ENCODE results near the gene ANGEL2. TPM values are rescaled to one million over a fixed set of nuclear protein-coding genes. Genes with fewer than 3 reads are reported as not detected.

Gene ANGEL2
- total and polyA plus RNA-seq, 2 of the 4 experiments (the other 2 are of a cell fraction), result 13.4 to 44.1 TPM

DNA sequence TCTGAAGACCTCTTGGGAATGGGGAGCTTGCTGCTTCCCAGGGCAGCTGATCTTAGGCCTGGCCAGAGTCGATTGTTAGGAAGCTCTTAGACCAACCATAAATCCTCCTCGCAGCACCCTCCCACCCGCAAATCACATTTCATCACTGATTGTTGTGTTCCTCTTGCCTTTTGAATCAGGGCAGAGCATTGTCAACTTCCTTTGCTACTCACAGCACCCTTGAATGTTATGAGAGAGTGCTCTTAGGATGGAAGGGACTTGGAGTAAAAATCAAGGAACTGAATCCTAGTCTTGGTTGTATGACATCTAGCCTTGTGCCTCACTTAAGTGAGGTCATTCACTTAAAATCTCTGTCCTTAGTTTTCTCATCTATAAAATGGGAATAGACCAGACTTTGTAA is 62.3 kb downstream of the ANGEL2 start:
- no peaks in the 10 kb centered on the region for H4K20me1 ChIP-seq (ENCODE audit: insufficient read depth, low read length)
- no peak overlapping the region for H2BK120ac ChIP-seq (ENCODE audit: low read depth, low read length)
- H3K27me3 ChIP-seq (ENCODE audit: control insufficient read depth, insufficient read depth, low read length), result peaks cover 5% of the 10 kb centered on the region; the same call in 1 of the 2 replicates
- ChIA-PET POLR2A (ENCODE audit: unreplicated experiment) (no interaction called here), CTCF (no interaction called here)
- no peak overlapping the region for H3K23ac ChIP-seq (ENCODE audit: low read depth, low read length)
- H4K91ac ChIP-seq (ENCODE audit: insufficient read depth, low read depth, low read length), result no peak overlapping the region
- H2AK5ac ChIP-seq (ENCODE audit: low read depth, low read length), result no peak overlapping the region
- intact Hi-C loops (cut with micrococcal nuclease), result no loop called here
- H2BK20ac ChIP-seq (ENCODE audit: low read depth, low read length), result no peak overlapping the region
- H3K4me3 ChIP-seq (ENCODE audit: insufficient read depth, low read depth, low read length), result no peak overlapping the region
- dilution Hi-C loops (cut with HindIII; ENCODE audit: low sequenced_read_pairs, unreplicated experiment), result no loop called here
- peaks cover 9% of the 10 kb centered on the region for H3K9me1 ChIP-seq (ENCODE audit: insufficient read depth, low read length)
- no peak overlapping the region for H3K14ac ChIP-seq (replicated peaks; ENCODE audit: low read depth, low read length)
- no peaks in the 10 kb centered on the region for H3K79me1 ChIP-seq (ENCODE audit: low read depth in 1 of 2, low read length in 2 of 2)
- in situ Hi-C loops (cut with MboI; ENCODE audit: low sequenced_read_pairs), result no loop called here
- no peak overlapping the region for H3K56ac ChIP-seq (ENCODE audit: extremely low read depth, insufficient read depth, low read length)
- DNase-seq (no peak), ATAC-seq (ENCODE audit: low read depth) (no peak)
- H3K4me1 ChIP-seq (ENCODE audit: control insufficient read depth, insufficient read depth, low read length), result peaks cover 8% of the 10 kb centered on the region
- peaks cover 10% of the 10 kb centered on the region; the same call in 1 of the 2 replicates for H3K36me3 ChIP-seq (ENCODE audit: control insufficient read depth, insufficient read depth, low read length)
- H3K9ac ChIP-seq (ENCODE audit: low read depth, low read length), result no peak overlapping the region
- no peak overlapping the region for H2BK15ac ChIP-seq (ENCODE audit: low read depth, low read length)
- no peak overlapping the region for H3K4ac ChIP-seq (ENCODE audit: low read depth, low read length)
- no CpG with 5 or more reads among the region's 3 CpGs for WGBS, 2 experiments (ENCODE audit: extremely low coverage in 2 of 2, insufficient read length in 1 of 2)
- H4K5ac ChIP-seq (ENCODE audit: low read depth, low read length), result no peak overlapping the region
- no peak overlapping the region for H2AFZ ChIP-seq (replicated peaks; ENCODE audit: low read length, poor library complexity)
- no TSS peak for BruUV-seq (replicated peaks)
- no peak for TF ChIP-seq FOS (IDR thresholded peaks at IDR 0.05; ENCODE audit: low read depth, low read length)
- TF ChIP-seq CEBPB (IDR thresholded peaks at IDR 0.05; ENCODE audit: low read depth, low read length), result no peak
- H2AK9ac ChIP-seq (replicated peaks; ENCODE audit: low read depth, low read length, poor library complexity), result no peak overlapping the region
- no peak overlapping the region for H3K18ac ChIP-seq (ENCODE audit: low read depth, low read length)
- H4K8ac ChIP-seq (ENCODE audit: low read depth in 2 of 2, low read length in 2 of 2), result no peak overlapping the region
- H2BK5ac ChIP-seq (ENCODE audit: low read depth, low read length, poor library complexity, severe bottlenecking), result no peak overlapping the region
- H3K4me2 ChIP-seq (ENCODE audit: low read depth, low read length), result no peak overlapping the region
- H3K27ac ChIP-seq (ENCODE audit: insufficient read depth, low read length), result no peak overlapping the region
- H3K9me3 ChIP-seq (ENCODE audit: control insufficient read depth, insufficient read depth, low read length), result no peaks in the 10 kb centered on the region
